Prostate gland (tissue), 2 donors: ENCODE measurements around the gene SFXN1. TPM values are rescaled to one million over a fixed set of nuclear protein-coding genes. Genes with fewer than 3 reads are reported as not detected.

Experiments
- DNase-seq: peaks from one replicate; pipeline ENCODE4 v3.0.0-alpha.2; 2019; ENCODE audit warnings: low spot score
- H3K27ac ChIP-seq, 2 donors: fragments of 200-600 bp; sonication (generic); 2 replicates each; pipeline ENCODE4 v1.5.1; 2017 to 2019
- H3K27me3 ChIP-seq: fragments of 200-600 bp; sonication (generic); replicated peaks from 2 replicates; pipeline ENCODE4 v1.5.1; 2019; ENCODE audit not compliant: insufficient read depth
- H3K36me3 ChIP-seq, 2 donors: fragments of 200-600 bp; sonication (generic); 1 replicate in 1 of 2; 2 replicates in 1 of 2; pipeline versions ENCODE4 v1.5.1 to v1.8.1; 2017 to 2019
- H3K4me1 ChIP-seq: fragments of 200-600 bp; sonication (generic); replicated peaks from 2 replicates; pipeline ENCODE4 v1.5.1; 2019
- H3K4me3 ChIP-seq, 2 donors: fragments of 200-600 bp; sonication (generic); 2 replicates each; pipeline ENCODE4 v1.5.1; 2017 to 2019
- H3K9me3 ChIP-seq: fragments of 200-600 bp; sonication (generic); 2 replicates; pipeline ENCODE4 v1.5.1; 2017
- CTCF ChIP-seq, 4 experiments: fragments of 200-600 bp in 2 of 4; fragments of 450-650 bp in 2 of 4; sonication (generic) in 2 of 4; IDR thresholded peaks; 1 replicate in 3 of 4; 2 replicates in 1 of 4; pipeline ENCODE4 v1.5.1; 2016 to 2019; ENCODE audit warnings: antibody characterized with exemption in 4 of 4, mild to moderate bottlenecking in 2 of 4, moderate library complexity in 2 of 4
- POLR2A ChIP-seq: fragments of 450-650 bp; IDR thresholded peaks from one replicate; pipeline ENCODE4 v1.6.1; 2016; ENCODE audit warnings: antibody characterized with exemption, mild to moderate bottlenecking
- POLR2AphosphoS5 ChIP-seq: sonication (generic); formaldehyde crosslinking; IDR thresholded peaks from one replicate; pipeline ENCODE4 v1.6.1; 2017; ENCODE audit warnings: antibody characterized with exemption
- WGBS: methylation state at CpG from one replicate; pipeline ENCODE4 v1.1.5; 2018; 5-methylcytosine and 5-hydroxymethylcytosine counted together
- intact Hi-C: fragments of 100-400 bp; cut with DNase I; formaldehyde crosslinking; loops from one replicate; pipeline ENCODE4 v1.14.2; 2022
- total RNA-seq, 2 donors: library from RNA; depleted of rRNA; stranded (reverse); fragments of >200 nt; gene quantifications; one replicate each; pipeline ENCODE4 v1.1.0, GENCODE V29; 2016

Gene SFXN1
- total RNA-seq, 2 donors from 2014 or later: 35.6 to 44.3 TPM

DNA sequence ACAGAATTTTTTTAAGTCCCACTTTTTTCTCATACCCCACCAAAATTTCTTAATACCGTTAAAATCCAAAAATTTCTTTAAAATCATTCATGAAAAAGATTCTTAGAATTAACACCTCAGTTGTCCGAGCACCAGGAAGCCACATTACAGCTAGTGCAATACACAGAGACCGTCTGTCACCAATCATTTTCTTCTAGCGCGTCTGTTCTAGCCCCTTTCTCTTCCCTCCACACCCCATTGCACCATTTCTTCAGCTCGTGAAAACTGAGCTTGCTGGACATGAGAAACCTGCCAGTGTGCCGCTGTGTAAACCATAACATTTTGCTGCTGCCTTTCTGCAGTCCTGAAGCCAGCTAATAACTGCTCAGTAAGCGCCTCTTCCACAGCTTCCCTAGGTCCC is 5.0 kb downstream of the SFXN1 start:
- TF ChIP-seq CTCF (IDR thresholded peaks at IDR 0.05): no peak
- TF ChIP-seq POLR2AphosphoS5: no peak
- no peak for TF ChIP-seq POLR2A
- no peaks in the 10 kb centered on the region for H3K9me3 ChIP-seq
- H3K36me3 ChIP-seq: no peaks in the 10 kb centered on the region
- intact Hi-C loops: no loop called here
- WGBS: 87% methylated on average over 8 of the region's 8 CpGs
- H3K27me3 ChIP-seq: no peaks in the 10 kb centered on the region
- no peaks in the 10 kb centered on the region for H3K4me1 ChIP-seq
- H3K4me3 ChIP-seq: no peak overlapping the region
- H3K27ac ChIP-seq: no peak overlapping the region
- no peak for DNase-seq

- H3K27me3 ChIP-seq: no peaks in the 10 kb centered on the region
- H3K36me3 ChIP-seq: no peaks in the 10 kb centered on the region
- DNase-seq: no peak
- no peak for TF ChIP-seq CTCF (IDR thresholded peaks at IDR 0.05)
- no peak for TF ChIP-seq POLR2A
- no peaks in the 10 kb centered on the region for H3K4me1 ChIP-seq
- H3K9me3 ChIP-seq: no peaks in the 10 kb centered on the region
- intact Hi-C loops: no loop called here
- no peak overlapping the region for H3K4me3 ChIP-seq
- no peak overlapping the region for H3K27ac ChIP-seq
- WGBS: 98% methylated on average over 26 of the region's 26 CpGs
Observed at GRCh38 chr5:175484322-175484721, 6.0 kb downstream of the SFXN1 start.

GRCh38 chr5:175484829-175485228 is 6.5 kb downstream of the SFXN1 start:
- H3K4me3 ChIP-seq: no peak overlapping the region
- no peaks in the 10 kb centered on the region for H3K36me3 ChIP-seq
- no peaks in the 10 kb centered on the region for H3K27me3 ChIP-seq
- H3K27ac ChIP-seq: no peak overlapping the region
- H3K9me3 ChIP-seq: no peaks in the 10 kb centered on the region
- no peak for TF ChIP-seq POLR2AphosphoS5
- TF ChIP-seq CTCF (IDR thresholded peaks at IDR 0.05): no peak
- no peak for TF ChIP-seq POLR2A
- H3K4me1 ChIP-seq: no peaks in the 10 kb centered on the region
- intact Hi-C loops: no loop called here
- 94% methylated on average over 4 of the region's 4 CpGs for WGBS
- no peak for DNase-seq

DNA sequence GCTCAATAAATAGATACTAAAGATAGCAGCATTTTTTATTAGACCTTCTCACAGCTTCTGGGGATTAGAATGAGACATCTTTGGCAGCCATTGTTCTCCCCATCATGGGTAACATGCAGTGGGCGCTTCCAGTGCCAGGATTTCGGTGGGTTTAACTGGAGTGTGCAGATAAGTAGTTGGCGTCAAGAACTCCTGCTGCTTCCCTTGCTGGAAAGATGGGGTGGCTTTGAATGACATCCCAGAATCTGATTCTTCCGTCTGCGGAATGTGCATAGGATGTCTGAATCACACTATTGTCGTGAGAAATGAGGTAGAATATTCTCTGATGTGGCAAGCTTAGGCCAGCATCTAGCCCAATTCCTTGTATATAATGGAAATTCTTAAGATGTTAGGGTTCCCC is 7.3 kb downstream of the SFXN1 start:
- intact Hi-C loops: no loop called here
- Histone ChIP-seq H3K4me1 (no peaks in the 10 kb centered on the region), H3K36me3 (no peaks in the 10 kb centered on the region), H3K27ac (no peak overlapping the region), H3K9me3 (no peaks in the 10 kb centered on the region), H3K27me3 (no peaks in the 10 kb centered on the region), H3K4me3 (no peak overlapping the region)
- TF ChIP-seq POLR2A: no peak
- DNase-seq: no peak
- 94% methylated on average over 6 of the region's 6 CpGs for WGBS

DNA sequence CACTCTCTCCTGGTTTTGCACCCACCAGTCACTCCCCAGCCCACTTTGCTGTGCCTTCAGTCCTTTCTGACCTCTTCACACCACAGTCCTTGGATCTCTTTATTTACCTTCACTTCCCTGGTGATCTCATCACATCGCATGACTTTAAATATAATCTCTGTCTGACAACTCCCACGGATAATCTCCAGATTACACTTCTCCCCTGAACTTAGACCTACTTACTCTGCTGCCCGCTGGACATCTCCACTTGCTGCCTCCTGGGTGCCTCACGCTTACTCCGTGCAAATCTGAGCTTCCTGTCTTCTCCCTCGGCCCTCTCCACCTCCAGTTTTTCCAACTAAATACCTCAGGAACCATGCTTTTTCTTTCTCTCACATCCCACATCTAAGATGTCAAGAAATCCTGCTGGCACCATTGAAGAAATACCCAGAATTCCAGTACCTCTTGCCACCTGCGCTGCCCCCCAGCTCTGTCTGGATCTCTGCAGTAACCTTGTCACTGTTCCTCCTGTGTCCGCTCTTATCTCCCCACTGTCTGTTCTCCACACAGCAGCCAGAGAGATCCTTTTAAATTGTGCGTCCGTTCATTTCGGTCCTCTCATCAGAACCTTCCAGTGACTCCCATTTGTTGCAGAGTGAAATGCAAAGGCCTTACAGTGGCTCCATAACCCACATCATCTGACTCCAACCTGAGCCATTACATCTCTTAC is 9.3 kb downstream of the SFXN1 start:
- intact Hi-C loops: no loop called here
- Histone ChIP-seq H3K9me3 (no peaks in the 10 kb centered on the region), H3K36me3 (no peaks in the 10 kb centered on the region), H3K27me3 (no peaks in the 10 kb centered on the region), H3K4me3 (no peak overlapping the region), H3K4me1 (no peaks in the 10 kb centered on the region), H3K27ac (no peak overlapping the region)
- no peak for DNase-seq
- 92% methylated on average over 11 of the region's 11 CpGs for WGBS
- TF ChIP-seq CTCF (IDR thresholded peaks at IDR 0.05): no peak
- TF ChIP-seq POLR2A: no peak
- no peak for TF ChIP-seq POLR2AphosphoS5
